HEK293T (cell line): ENCODE measurements around the gene NECTIN4.

Source experiments
- ELF4 ChIP-seq: fragments of 450-650 bp; IDR thresholded peaks from 2 replicates; pipeline ENCODE4 v1.6.1; 2017; ENCODE audit warnings: antibody characterized with exemption
- L3MBTL2 ChIP-seq: fragments of 450-650 bp; conservative IDR thresholded peaks from 2 replicates; pipeline ENCODE4 v1.6.1; 2016; ENCODE audit warnings: mild to moderate bottlenecking
- PKNOX1 ChIP-seq: fragments of 450-650 bp; IDR thresholded peaks from 2 replicates; pipeline ENCODE4 v1.6.1; 2016

GRCh38 chr1:161114556-161114955 lies 25.2 kb upstream of the NECTIN4 start:
- TF ChIP-seq PKNOX1, result no peak
- TF ChIP-seq ELF4, result no peak
- TF ChIP-seq L3MBTL2, result no peak
